ENCODE data around the gene PPP6R2.

Gene PPP6R2

DNA sequence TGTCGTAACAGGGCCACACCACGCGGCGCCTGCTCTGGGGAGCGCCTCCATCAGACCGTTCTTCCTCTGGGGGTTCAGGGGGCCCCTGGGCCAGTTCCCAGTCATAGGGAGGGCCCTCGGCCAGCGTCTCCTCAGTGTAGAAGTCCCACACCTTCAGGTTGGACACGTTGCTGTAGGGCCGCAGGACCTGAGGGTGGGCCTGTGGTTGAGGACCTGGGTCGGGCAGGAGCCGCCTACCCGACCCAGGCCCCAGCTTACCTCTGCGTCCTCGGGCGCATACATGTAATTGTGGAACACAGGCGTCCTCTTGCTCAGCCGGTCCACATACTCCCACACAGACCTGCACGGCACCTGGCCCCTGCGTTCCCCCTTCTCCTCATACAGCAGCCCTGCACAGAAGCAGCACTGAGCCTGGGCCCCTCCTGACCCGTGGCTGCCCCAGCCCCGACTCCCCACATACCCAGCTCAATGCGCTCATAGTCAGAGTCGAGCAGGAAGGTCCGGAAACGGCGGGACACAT lies 111.5 kb downstream of the PPP6R2 start:
- DNase-seq: no peak

DNA sequence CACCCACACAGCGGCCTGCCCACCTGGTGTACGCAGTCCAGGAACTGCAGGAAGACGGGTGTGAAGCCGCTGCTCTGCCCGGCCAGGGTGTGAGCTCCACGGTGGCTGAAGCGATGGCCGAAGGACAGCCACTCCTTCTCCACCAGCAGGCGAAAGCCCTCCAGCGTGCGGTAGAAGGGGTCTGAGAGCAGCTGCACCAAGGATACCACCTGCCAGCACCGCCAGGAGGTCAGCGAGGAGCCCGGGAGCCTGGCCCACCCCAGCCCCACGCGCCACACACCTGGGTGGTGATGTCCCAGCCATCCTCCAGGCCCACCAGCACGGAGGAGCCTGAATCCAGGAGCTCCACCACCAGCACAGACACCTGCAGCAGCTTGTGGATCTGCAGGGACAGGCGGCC lies 112.1 kb downstream of the PPP6R2 start:
- DNase-seq: no peak

DNA sequence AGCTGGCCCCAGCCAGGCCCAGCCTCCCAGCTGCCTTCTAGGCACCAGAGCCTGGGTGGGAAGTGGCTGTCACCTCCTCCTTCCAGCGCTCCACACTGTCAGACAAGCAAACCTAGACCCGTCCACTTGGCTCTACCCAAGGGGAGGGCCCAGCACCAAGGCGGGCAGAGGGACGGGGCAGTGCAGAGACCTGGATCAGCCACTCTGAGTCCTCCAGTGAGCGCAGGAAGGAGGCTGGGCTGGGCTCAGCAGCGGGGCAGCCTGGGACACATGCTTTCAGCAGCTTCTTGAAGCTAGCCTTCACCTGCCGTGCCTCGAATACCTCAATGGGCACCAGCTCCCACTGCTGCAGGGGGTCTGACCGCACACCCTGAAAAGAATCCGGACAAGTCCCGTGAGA lies 112.9 kb downstream of the PPP6R2 start:
- DNase-seq: no peak

DNA sequence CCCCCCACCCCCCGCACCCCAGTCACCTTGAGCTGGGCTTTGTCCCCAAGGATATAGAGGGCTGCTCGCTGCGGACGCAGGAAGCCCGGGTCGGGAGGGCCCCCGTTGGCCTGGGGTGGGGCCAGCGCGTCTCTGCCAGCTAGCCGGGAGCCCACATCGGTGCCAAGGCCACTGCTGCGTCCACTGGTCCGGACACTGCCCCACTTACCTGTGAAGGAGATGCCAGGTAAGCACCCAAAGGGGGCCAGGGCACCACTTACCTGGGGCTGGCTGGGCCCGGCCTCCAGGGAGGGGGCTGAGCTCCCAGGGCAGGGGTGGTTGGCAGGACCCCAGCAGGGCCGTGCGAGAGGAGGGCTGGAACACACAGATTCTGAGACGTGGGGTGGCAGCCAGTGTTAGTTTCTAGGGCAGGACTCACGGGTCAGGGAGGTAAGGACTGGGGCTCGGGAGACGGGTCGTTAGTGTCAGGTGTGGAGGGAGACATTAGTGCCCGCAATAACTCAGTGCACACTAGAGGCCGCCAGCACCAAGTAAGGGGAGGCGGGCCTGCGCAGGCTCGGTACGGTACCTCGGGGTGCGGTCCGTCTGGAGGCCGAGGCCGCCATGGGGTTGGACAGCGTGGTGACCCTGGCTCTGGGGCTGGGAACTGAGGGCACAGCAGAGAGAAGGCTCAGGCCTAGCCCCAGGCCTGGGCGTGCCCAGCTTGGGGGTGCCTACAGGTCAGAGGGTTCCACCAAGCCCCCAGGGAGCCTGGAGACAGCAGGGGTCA lies 113.5 kb downstream of the PPP6R2 start:
- DNase-seq: no peak

DNA sequence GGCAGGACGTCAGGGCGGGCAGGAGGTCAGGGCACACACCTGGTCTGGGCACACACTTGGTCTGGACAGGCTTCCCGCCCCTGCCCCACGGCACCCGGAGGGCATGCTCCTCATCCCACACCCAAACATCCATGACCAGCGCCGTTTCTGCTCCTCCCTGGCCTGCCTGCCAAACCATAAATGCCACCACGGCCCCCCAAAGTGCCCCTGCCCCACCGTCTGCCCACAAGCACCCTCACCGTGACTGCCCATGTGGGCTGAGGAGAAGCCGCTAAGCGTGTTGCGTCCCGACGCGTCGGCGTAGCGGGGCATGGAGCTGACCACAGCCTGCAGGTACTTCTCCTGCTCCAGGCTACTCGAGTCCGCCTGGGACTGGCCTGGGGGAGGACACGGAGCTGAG lies 115.9 kb downstream of the PPP6R2 start:
- DNase-seq: no peak

DNA sequence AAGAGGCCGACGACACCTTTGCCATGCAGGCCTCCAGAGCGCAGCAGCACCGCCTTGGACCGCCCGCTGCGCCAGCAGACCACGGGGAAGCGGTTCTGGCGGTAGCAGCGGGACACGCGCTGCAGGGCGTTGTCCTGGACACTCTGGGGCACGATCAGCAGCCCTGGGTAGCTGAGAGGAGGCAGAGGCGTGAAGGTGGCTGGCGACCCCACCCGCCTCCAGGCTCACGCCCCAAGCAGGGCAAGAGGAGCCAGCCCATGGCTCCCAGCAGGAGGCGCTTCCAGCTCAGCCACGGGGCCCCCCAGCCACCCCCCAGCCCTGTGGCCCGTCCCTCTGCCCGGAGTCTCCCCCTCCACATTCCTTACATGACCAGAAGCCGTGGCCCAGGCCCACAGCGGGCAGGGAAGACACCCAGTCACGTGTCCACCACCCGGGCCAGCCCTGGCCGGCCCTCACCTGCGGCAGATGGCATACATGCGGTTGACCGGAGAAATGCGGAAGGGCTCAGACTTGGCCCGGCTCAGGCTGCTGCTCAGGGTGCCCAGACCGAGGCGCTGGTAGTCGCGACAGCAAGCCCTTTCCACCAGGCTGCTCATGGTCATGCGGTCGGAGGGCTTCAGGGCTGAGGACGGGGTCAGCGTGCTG lies 116.5 kb downstream of the PPP6R2 start:
- DNase-seq: no peak

DNA sequence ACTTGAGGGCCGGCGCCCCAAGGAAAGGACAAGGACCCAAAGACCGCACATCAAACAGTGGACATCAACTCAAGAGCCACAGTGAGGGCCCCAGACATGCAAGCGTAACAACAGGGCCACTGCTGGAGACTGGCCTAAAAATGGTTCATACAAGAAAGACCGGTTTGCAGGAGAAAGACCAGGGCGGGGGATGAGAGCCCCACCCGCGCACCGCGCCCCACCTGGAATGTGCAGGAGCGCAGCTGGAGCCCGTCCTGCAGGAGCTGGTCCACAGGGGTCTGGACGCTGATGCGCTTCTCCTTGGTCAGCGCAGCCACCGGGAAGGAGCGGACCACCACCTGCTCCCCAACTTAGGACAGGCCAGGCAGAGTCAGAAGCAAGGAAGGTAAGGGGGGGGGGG lies 117.8 kb downstream of the PPP6R2 start:
- no peak for DNase-seq

DNA sequence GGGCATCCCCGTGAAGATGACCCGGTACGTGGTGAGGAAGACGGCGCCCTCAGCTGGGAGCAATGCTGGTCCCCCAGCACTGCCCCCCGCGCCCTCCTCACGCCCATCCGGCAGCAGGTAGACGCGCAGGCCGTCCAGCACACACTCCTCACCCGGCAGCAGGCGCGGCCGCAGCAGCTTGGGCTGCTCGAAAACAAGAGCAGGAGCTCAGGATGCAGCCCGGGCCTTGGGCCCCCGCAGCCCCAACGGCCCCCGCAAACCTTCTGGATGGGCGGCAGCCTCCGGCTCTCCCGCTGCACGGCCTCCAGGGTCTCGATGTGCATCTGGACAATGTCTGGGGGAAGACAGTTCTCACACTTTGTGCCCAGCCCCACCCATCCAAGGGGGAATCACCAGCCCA lies 118.4 kb downstream of the PPP6R2 start:
- DNase-seq: no peak

DNA sequence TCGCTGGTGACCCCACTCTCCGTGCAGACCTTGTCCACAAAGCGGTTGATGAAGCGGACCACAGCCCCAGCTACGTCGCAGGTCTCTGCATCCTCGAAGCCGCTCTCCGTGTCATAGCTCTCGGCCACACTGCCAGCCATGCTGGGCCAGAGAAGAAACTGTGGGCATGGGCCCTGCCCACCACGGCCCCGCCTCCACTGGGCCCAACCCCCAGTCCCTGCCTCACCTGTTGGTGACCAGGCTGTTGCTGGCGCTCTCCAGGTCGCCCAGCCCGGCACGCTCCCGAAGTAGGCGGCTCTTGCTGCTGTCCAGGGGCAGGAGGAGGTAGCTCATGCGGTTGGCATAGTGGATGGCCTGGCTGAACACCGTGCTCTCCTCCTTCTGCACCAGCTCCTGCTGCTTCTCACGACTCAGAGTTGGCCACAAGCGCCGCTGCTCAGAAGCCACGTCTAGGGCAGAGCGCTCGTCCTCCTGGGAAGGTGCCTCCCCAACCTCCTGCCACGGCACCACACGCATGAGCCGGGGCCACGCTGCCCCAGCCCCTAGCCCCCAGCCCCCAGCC lies 118.9 kb downstream of the PPP6R2 start:
- no peak for DNase-seq

DNA sequence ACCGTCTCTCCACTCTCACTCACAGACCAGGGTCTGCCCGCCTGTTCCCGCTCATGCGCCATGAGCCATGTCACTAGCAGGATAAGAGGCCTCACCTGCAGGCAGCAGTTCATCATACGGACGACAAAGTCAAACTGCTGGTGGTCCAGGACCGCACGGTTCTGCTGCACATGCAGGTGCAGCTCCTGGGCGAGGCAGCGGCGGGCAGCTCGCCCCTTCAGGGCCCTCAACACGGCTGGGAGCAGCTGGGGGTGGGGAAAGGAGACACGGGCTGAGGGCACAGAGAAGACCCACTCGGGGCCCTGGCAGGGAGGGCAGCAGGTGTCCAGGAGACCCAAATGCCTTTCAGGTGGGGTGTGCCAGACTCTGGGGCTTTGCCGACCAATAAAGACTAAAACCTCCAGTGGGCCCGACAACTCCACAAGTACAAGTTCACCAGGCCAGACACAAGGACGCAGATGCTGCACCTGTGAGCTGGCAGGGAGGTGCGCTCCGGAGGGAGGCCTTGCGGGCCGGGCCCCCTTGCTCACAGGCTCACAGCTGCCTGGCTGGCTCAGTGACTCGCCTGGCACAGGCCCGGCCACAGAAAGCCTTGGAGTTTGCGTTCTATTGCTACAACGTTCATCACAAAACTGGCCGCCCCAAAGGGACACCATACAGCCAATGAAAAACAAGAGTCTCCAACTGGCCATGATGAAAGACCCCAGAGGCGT lies 120.2 kb downstream of the PPP6R2 start:
- DNase-seq: no peak

DNA sequence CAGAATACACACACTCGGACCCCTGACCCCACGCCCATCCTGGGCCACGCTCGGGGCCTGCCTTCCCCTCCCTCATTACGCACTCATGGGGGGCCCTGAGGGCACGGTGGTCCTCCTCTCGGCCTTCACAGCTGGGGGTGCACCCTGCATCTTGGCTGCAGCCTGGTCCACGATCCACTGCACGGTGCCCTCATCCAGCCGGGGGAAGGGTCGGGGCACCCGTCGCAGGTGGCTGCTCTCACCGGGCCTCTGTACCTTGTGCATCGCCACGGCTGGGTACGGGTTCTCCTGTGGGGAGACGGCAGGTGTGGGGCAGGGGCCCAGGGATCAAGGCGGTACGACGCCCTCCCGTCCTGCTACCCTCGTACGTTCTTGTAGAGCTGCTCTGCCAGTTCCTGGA lies 121.3 kb downstream of the PPP6R2 start:
- DNase-seq: no peak

DNA sequence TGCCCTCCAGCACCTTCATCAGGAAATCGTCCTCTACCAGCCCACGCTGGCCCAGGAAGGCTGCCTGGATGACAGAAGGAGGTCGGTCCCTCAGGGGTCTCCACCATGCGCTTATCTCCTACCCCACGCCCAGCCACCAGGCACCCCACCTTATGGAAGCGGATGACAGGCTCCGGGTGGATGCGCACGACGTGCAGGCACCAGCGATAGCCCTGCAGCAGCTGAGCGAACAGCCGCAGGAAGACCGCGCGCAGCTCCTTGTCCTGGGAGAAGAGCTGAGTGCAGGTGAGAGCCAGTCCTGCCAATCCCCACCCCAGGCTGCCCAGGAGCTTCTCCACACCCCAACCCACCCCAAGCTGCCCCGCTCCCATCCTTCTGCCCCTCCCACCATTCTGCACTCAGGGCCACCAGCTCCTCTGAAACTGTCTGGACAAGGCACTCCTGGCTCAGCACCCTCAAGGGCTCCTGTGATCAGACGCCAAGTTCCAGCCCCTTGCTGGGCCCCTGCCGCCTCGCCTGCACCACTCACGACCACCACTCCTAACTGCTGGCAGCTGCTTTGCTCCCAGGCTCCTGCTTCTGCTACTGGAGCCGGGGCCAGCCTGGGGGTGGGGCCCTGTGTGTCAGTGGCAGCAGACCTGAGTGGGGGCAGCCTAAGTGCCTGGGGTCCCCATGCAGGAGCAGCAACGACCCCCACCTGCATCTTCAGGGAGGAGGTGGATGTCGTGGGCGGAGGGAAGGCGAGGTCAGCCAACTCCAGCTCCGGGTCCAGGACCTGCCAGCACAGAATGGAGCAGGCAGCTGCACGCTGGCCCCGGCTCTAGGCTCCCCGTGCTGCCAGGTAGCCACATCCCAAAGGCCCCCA lies 122.2 kb downstream of the PPP6R2 start:
- no peak for DNase-seq

DNA sequence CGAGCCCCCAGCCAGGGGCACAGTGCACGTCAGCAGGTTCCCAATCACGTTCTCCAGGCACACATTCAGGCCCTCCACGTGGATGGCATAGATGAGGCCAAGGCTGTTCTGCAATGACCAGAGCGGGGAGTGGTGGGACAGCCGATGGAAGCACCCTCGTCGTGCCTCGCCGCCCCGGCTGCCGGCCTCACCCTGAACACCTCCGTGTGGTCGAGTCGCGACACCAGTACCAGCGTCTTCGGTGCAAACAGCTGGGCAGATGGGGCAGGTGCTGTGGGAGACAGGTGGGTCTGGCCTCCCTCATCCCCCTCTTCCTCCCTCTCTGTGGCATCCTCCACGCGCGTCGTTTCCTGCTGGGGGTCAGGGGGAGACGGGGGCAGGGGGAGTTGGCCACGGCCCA lies 124.2 kb downstream of the PPP6R2 start:
- no peak for DNase-seq

DNA sequence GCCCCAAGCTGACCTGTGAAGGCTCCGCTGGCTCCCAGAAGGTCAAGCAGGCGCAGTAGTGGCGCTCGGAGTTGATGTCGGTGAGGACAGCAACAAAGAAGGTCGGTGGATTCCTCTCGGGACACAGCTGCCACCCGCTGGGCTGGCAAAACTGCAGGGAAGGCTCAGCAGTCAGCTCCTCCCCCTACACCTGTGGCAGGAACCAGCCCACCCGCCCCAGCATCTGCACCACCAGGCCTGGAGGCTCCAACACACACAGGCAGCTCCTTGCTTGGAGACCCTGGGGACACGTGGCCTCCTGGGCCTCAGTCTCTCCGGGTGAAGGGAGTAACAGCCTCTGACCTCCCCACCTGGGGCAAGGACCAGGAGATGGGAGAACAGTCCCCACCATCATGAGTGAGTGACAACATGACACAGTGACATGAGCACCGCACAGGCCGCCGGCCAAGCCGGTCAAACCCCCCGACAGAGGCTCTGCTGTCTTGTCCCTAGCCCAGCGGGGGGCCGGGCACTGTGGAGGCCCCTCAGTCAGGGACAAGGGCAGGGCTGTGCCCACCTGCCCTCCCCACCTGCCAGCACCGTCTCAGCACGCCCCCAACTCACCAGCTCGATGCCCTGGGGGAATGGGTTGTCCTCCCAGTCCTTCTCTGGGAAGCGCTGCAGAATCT lies 124.8 kb downstream of the PPP6R2 start:
- no peak for DNase-seq

DNA sequence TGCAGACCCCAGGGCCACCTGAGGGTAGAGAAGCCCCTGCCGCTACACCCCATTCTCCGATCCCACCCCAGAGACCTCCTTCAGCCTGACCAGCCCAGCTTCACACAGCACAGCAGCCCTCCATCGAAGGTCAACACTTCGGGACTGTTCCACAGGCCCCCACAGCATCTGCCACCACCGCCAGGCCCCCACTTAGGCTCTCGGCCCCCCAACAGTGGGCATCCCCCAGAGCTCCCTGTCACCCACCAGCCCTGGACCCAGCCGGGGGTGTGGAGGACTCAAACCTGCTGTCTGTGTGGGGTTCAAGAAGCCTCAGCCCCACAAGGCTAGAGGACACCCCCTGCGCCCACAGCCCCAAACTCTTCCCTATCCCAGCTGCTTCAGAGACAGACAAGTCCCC lies 125.5 kb downstream of the PPP6R2 start:
- no peak for DNase-seq

DNA sequence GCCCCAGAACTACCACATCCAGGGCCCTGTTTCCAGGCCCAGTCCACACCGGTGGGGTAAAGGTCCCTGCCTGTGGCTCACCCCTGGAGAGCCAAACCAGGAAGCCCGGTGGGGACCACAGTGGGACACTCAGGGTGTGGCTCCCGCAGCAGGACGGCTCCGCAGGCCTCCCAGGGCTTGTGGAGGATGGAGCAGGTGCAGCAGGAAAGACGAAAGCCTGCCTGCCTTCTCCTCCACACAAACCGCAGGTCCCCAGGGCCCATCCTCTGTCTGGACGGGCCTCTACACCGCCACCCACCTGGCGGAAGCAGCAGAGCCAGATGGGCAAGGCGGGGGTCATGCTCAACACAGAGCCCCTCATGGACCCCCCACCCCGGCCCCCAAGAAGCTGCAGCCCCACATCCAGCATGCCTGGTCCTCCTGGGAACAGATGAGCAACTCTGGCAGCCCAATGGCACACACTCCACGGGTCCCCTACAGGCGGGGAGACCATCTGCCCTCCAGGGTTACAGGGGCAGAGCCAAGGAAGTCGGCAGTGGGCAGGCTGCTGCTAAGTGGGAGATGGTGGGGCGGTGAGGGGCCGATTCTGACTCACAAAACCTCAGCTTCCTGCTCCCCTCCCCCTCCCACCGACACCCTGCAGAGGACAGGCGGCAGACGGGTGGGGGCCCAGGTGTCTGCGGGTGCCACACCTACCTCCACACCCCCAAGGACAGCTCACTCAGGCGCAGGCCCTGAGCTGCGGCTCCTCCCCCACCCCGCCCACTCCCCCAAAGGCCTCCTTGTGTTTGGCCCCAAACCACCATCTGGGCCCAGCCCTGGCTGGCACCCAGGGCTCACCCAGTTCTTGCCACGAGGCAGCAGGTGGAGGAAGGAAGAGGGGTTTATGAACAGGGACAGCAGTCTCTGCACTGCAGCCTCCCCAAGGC lies 126.5 kb downstream of the PPP6R2 start:
- DNase-seq: no peak

DNA sequence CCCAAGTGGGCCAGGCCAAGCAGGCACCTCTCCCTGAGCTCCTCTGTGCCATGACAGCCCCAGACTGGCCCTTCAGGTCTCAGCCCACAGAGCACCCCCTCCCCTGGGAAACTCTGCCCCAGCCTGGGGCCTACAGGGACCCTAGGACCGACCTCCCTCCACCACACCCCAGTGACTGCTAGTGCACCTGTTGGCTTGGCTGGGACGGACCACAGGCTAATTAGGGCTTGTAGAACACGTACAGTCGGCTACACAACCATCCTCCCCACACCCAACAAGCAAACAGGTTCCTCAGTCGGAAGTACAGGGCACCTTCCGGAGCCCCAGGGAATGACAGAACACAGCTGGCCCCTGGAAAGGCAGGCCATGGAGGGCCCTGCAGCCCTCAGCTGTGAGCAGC lies 127.4 kb downstream of the PPP6R2 start:
- no peak for DNase-seq

DNA sequence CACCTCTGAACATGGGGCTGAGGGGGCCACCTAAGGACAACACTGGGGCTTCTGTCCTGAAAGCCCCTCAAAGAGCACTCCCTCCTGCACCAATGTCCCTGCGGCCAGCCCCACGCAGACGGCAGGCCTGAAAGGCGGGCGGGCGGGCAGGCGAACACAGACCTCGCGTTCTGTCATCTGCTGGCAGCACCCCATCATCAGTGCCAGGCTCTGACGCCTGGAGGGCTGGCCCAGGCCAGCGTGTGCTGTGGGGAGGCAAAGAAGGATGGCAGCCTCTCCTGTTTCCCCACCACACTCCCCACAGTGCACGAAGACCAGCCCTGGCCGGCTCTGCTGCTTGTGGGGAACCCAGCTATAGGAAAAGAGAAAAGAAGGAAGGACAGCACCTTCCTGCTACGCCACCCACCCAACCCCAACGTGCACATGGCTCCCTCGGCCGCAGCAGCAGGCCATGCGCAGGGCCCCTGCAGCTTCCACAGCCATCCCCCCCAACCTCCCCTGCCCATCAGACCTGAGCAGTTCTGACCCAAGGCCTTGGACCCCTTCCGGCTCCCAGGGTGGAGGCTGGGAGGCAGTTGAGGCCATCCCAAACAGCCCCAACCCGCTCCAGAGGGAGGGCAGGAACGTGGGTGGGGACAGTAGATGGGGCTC lies 128.2 kb downstream of the PPP6R2 start:
- peak; percentile 60 for DNase-seq

DNA sequence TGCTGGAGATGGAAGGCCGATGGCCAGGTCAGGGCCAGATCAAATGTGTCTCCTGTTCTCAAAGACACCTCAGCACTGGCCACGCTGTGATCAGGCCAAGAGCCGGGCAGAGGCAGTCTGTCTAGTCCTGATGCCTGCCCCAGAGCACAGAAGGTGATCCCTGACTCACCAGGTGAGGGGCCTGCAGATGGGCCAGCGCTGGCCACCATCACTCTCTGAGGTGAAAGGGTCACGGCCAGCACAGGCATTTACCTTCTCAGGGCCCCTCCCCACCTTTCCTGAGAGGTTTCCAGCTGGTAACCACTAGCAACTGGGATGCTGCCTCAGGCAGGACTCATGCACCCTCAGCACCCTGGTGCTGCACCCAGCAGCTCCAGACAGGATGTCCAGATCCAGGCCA lies 128.8 kb downstream of the PPP6R2 start:
- no peak for DNase-seq

DNA sequence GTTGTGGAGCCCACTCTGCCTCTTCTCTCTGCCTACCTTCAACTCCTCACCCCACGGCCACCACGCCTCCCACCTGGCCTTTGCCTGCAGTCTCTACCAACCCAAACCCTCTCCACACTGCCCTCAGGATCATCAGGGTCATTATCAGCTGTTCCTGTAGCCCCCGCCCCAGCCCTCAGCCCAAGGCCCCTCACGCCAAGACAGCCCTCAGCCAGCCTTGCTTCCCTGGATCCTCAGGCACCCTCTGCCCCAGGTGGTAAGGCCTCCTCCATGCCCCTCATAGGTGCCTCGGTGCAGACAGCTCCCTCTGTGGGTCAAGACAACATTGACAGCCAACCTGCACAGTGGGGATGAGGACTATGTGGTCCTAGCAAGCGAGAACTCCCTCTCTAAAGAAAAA lies 130.0 kb downstream of the PPP6R2 start:
- DNase-seq: no peak
